Measurements from ENCODE around the gene SCD.

Gene SCD

GRCh38 chr10:100338434-100339036 is 8.5 kb upstream of the SCD start:
- no peak overlapping the region for H3K4me3 ChIP-seq (ENCODE audit: low read depth, low read length)
- DNase-seq (ENCODE audit: low read depth): no peak

GRCh38 chr10:100339236-100339635 is 7.8 kb upstream of the SCD start:
- no peak overlapping the region for H3K4me3 ChIP-seq (ENCODE audit: low read depth, low read length)

GRCh38 chr10:100340948-100341847 is 5.8 kb upstream of the SCD start:
- DNase-seq (ENCODE audit: low read depth): no peak
- no peak overlapping the region for H3K4me3 ChIP-seq (ENCODE audit: low read depth, low read length)

More at GRCh38 chr10:100339236-100339635, 7.8 kb upstream of the SCD start:
- no peak for DNase-seq (ENCODE audit: low read depth)

GRCh38 chr10:100341953-100342626 is 4.9 kb upstream of the SCD start:
- DNase-seq (ENCODE audit: low read depth): peak; percentile 15
- H3K4me3 ChIP-seq (ENCODE audit: low read depth, low read length): no peak overlapping the region

- no peak for DNase-seq (ENCODE audit: low read depth)
- no peak overlapping the region for H3K4me3 ChIP-seq (ENCODE audit: low read depth, low read length)
These were observed 4.4 kb upstream of the SCD start for GRCh38 chr10:100342627-100342972.

- no peak for DNase-seq (ENCODE audit: low read depth)
- H3K4me3 ChIP-seq (ENCODE audit: low read depth, low read length): no peak overlapping the region
These were observed 2.7 kb upstream of the SCD start for GRCh38 chr10:100344241-100344788.

- H3K4me3 ChIP-seq (ENCODE audit: low read depth, low read length): peak overlapping the region; percentile 93
- peak; percentile 49 for DNase-seq (ENCODE audit: low read depth)
These were observed 1.3 kb upstream of the SCD start for GRCh38 chr10:100345570-100346330.

- DNase-seq (ENCODE audit: low read depth): peak; percentile 73
These were observed 675 bp upstream of the SCD start for GRCh38 chr10:100346351-100346764.

GRCh38 chr10:100347568-100348195 is 649 bp downstream of the SCD start:
- peak overlapping the region; percentile 93 for H3K4me3 ChIP-seq (ENCODE audit: low read depth, low read length)
- DNase-seq (ENCODE audit: low read depth): no peak

More at GRCh38 chr10:100346351-100346764, 675 bp upstream of the SCD start:
- peak overlapping the region; percentile 93 for H3K4me3 ChIP-seq (ENCODE audit: low read depth, low read length)

- no peak for DNase-seq (ENCODE audit: low read depth)
- H3K4me3 ChIP-seq (ENCODE audit: low read depth, low read length): peak overlapping the region; percentile 93
These were observed 1.4 kb downstream of the SCD start for GRCh38 chr10:100348389-100348927.

GRCh38 chr10:100349087-100349486 is 2.1 kb downstream of the SCD start:
- no peak for DNase-seq (ENCODE audit: low read depth)
- peak overlapping the region; percentile 93 for H3K4me3 ChIP-seq (ENCODE audit: low read depth, low read length)

- H3K4me3 ChIP-seq (ENCODE audit: low read depth, low read length): peak overlapping the region; percentile 93
- no peak for DNase-seq (ENCODE audit: low read depth)
These were observed 2.6 kb downstream of the SCD start for GRCh38 chr10:100349672-100350071.

GRCh38 chr10:100350914-100351485 is 4.0 kb downstream of the SCD start:
- peak overlapping the region; percentile 93 for H3K4me3 ChIP-seq (ENCODE audit: low read depth, low read length)
- DNase-seq (ENCODE audit: low read depth): no peak

GRCh38 chr10:100353770-100354485 is 6.9 kb downstream of the SCD start:
- H3K4me3 ChIP-seq (ENCODE audit: low read depth, low read length): no peak overlapping the region
- DNase-seq (ENCODE audit: low read depth): no peak

GRCh38 chr10:100355086-100355485 is 8.1 kb downstream of the SCD start:
- H3K4me3 ChIP-seq (ENCODE audit: low read depth, low read length): no peak overlapping the region
- DNase-seq (ENCODE audit: low read depth): no peak

- no peak for DNase-seq (ENCODE audit: low read depth)
- H3K4me3 ChIP-seq (ENCODE audit: low read depth, low read length): no peak overlapping the region
These were observed 9.3 kb downstream of the SCD start for GRCh38 chr10:100356067-100357017.

All from skeletal muscle cell (primary cell).